HepG2 (cell line): ENCODE data around the gene RNF6. TPM values are rescaled to one million over a fixed set of nuclear protein-coding genes. Genes with fewer than 3 reads are reported as not detected.
A peak's percentile ranks its signal among the peaks of the same experiment; 100 is the strongest.

Experiments
- CHCHD3 ChIP-seq: sonication (generic); formaldehyde crosslinking; IDR thresholded peaks from 2 replicates; pipeline ENCODE4 v1.8.0; 2022; ENCODE audit warnings: mild to moderate bottlenecking, missing genetic modification reagents, moderate library complexity
- CREB1 ChIP-seq, 2 experiments: fragments of 450-650 bp in 1 of 2; IDR thresholded peaks; 2 replicates each; pipeline ENCODE4 v1.6.1; 2016 to 2017; ENCODE audit warnings: control low read depth in 1 of 2, mild to moderate bottlenecking in 1 of 2, missing compliant biosample characterization in 1 of 2, missing genetic modification characterization in 1 of 2
- EP300 ChIP-seq, 3 experiments: sonication (generic) in 1 of 3; formaldehyde crosslinking in 1 of 3; IDR thresholded peaks; 2 replicates each; pipeline versions ENCODE4 v1.5.1 to v1.6.1; 2011 to 2020; ENCODE audit warnings: low read depth in 2 of 3, low read length in 2 of 3, borderline replicate concordance in 1 of 3, improper control_type of control experiment in 1 of 3, mild to moderate bottlenecking in 1 of 3, missing genetic modification reagents in 1 of 3, moderate library complexity in 1 of 3
- HNRNPL ChIP-seq: fragments of 200-400 bp; formaldehyde crosslinking; IDR thresholded peaks from 2 replicates; pipeline ENCODE4 v1.6.1; 2017; ENCODE audit warnings: mild to moderate bottlenecking, low read depth, low read length
- KLF9 ChIP-seq: IDR thresholded peaks from 2 replicates; pipeline ENCODE4 v1.6.1; 2016; ENCODE audit warnings: low read depth
- MEIS1 ChIP-seq: sonication (generic); formaldehyde crosslinking; IDR thresholded peaks from 2 replicates; pipeline ENCODE4 v1.9.0; 2021; ENCODE audit warnings: mild to moderate bottlenecking, missing genetic modification reagents, moderate library complexity, borderline replicate concordance
- NFYC ChIP-seq: IDR thresholded peaks from 2 replicates; pipeline ENCODE4 v1.6.1; 2016; ENCODE audit warnings: missing genetic modification reagents, missing compliant biosample characterization
- RFXANK ChIP-seq: IDR thresholded peaks from 2 replicates; pipeline ENCODE4 v1.6.1; 2016
- SALL1 ChIP-seq: sonication (generic); formaldehyde crosslinking; IDR thresholded peaks from 2 replicates; pipeline ENCODE4 v1.8.0; 2022; ENCODE audit warnings: mild to moderate bottlenecking, missing genetic modification reagents
- TBP ChIP-seq: sonication (generic); formaldehyde crosslinking; IDR thresholded peaks from 2 replicates; pipeline ENCODE4 v1.5.0; 2020; ENCODE audit warnings: missing genetic modification reagents
- TBX3 ChIP-seq: fragments of 450-650 bp; IDR thresholded peaks from 2 replicates; pipeline ENCODE4 v1.6.1; 2017; ENCODE audit warnings: antibody characterized with exemption, mild to moderate bottlenecking, inconsistent platforms, borderline replicate concordance
- XBP1 ChIP-seq: sonication (generic); formaldehyde crosslinking; IDR thresholded peaks from 2 replicates; pipeline ENCODE4 v1.5.0; 2020; ENCODE audit warnings: missing genetic modification reagents
- ZNF124 ChIP-seq: sonication (generic); formaldehyde crosslinking; IDR thresholded peaks from 2 replicates; pipeline ENCODE4 v1.4.0; 2020; ENCODE audit warnings: missing genetic modification reagents
- ZNF20 ChIP-seq: sonication (generic); formaldehyde crosslinking; IDR thresholded peaks from 2 replicates; pipeline ENCODE4 v1.4.0; 2020; ENCODE audit warnings: mild to moderate bottlenecking, moderate library complexity, missing genetic modification reagents
- ZNF431 ChIP-seq: sonication (generic); formaldehyde crosslinking; IDR thresholded peaks from 2 replicates; pipeline ENCODE4 v1.9.0; 2022; ENCODE audit warnings: missing genetic modification reagents, low read depth, mild to moderate bottlenecking, borderline replicate concordance
- ZNF510 ChIP-seq: sonication (generic); formaldehyde crosslinking; IDR thresholded peaks from 2 replicates; pipeline ENCODE4 v1.4.0; 2020; ENCODE audit warnings: low read depth, mild to moderate bottlenecking, missing genetic modification reagents
- ZNF605 ChIP-seq: sonication (generic); formaldehyde crosslinking; IDR thresholded peaks from 2 replicates; pipeline ENCODE4 v1.8.0; 2022; ENCODE audit warnings: mild to moderate bottlenecking, missing genetic modification reagents
- ZNF879 ChIP-seq: sonication (generic); formaldehyde crosslinking; IDR thresholded peaks from 2 replicates; pipeline ENCODE4 v1.8.1; 2023; ENCODE audit warnings: missing genetic modification reagents
- polyA plus RNA-seq, 8 experiments: library from polyadenylated mRNA; depleted of rRNA in 3 of 8; stranded (reverse) in 7 of 8; unstranded in 1 of 8; fragments of >200 nt; fragmentation: Illumina TruSeq in 4 of 8; extraction: Trizol in 4 of 8; gene quantifications; 2 replicates each; pipeline versions ENCODE4 v1.2.1 to v1.2.3, GENCODE V29; 2011 to 2016; ENCODE audit warnings: low read depth in 4 of 8, missing spikeins in 1 of 8, mixed read lengths in 1 of 8; ENCODE audit not compliant: insufficient read depth in 1 of 8
- total RNA-seq, 5 experiments: library from RNA; depleted of rRNA; stranded (reverse); fragments of >200 nt; fragmentation: Illumina TruSeq; extraction: Trizol; gene quantifications; 2 replicates each; pipeline ENCODE4 v1.2.3, GENCODE V29; 2016; ENCODE audit warnings: low read depth in 1 of 5
- TF ChIP-seq, protein P1 (sequence below): sonication (generic); formaldehyde crosslinking; IDR thresholded peaks from 2 replicates; pipeline ENCODE4 v1.4.0; 2020; ENCODE audit warnings: missing genetic modification reagents
- TF ChIP-seq, protein P2 (sequence below): sonication (generic); formaldehyde crosslinking; IDR thresholded peaks from 2 replicates; pipeline ENCODE4 v1.4.0; 2020; ENCODE audit warnings: missing genetic modification reagents
- TF ChIP-seq, protein P3 (sequence below): sonication (generic); formaldehyde crosslinking; IDR thresholded peaks from 2 replicates; pipeline ENCODE4 v1.4.0; 2020; ENCODE audit warnings: missing genetic modification reagents, mild to moderate bottlenecking, borderline replicate concordance

The RNF6 gene
- total and polyA plus RNA-seq, 2 of the 13 experiments (the other 11 are each of a cell fraction or from before 2014, with no cell fraction given): 14.6 to 36.8 TPM

- TF ChIP-seq CREB1 (IDR thresholded peaks at IDR 0.05) (peak; percentile 59; the same call in 1 of the 2 replicates), CREB1 (CRISPR knock-in tag; IDR thresholded peaks at IDR 0.05) (peak; percentile 90), TBX3 (no peak), ZNF605 (no peak), SALL1 (CRISPR knock-in tag) (peak; percentile 74), TBP (CRISPR knock-in tag) (no peak), HNRNPL (0 out of 2 replicates have a peak, but pooled peaks have one; percentile 49), MEIS1 (peak; percentile 87; the same call in 1 of the 2 replicates), XBP1 (CRISPR knock-in tag) (no peak), ZNF879 (CRISPR knock-in tag) (no peak), KLF9 (CRISPR knock-in tag) (no peak), ZNF20 (CRISPR knock-in tag) (no peak), EP300 (IDR thresholded peaks at IDR 0.05; ENCODE audit: low read depth in 2 of 2, low read length in 2 of 2) (no peak), EP300 (CRISPR knock-in tag; IDR thresholded peaks at IDR 0.05; ENCODE audit: borderline replicate concordance) (no peak), NFYC (peak; percentile 56), CHCHD3 (CRISPR knock-in tag) (no peak), RFXANK (CRISPR knock-in tag) (no peak), ZNF124 (peak; percentile 17; the same call in 1 of the 2 replicates), ZNF431 (no peak), ZNF510 (CRISPR knock-in tag) (no peak; the same call in 1 of the 2 replicates)
- TF ChIP-seq, protein P1, sequence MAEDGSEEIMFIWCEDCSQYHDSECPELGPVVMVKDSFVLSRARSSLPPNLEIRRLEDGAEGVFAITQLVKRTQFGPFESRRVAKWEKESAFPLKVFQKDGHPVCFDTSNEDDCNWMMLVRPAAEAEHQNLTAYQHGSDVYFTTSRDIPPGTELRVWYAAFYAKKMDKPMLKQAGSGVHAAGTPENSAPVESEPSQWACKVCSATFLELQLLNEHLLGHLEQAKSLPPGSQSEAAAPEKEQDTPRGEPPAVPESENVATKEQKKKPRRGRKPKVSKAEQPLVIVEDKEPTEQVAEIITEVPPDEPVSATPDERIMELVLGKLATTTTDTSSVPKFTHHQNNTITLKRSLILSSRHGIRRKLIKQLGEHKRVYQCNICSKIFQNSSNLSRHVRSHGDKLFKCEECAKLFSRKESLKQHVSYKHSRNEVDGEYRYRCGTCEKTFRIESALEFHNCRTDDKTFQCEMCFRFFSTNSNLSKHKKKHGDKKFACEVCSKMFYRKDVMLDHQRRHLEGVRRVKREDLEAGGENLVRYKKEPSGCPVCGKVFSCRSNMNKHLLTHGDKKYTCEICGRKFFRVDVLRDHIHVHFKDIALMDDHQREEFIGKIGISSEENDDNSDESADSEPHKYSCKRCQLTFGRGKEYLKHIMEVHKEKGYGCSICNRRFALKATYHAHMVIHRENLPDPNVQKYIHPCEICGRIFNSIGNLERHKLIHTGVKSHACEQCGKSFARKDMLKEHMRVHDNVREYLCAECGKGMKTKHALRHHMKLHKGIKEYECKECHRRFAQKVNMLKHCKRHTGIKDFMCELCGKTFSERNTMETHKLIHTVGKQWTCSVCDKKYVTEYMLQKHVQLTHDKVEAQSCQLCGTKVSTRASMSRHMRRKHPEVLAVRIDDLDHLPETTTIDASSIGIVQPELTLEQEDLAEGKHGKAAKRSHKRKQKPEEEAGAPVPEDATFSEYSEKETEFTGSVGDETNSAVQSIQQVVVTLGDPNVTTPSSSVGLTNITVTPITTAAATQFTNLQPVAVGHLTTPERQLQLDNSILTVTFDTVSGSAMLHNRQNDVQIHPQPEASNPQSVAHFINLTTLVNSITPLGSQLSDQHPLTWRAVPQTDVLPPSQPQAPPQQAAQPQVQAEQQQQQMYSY (CRISPR knock-in tag): no peak
- TF ChIP-seq, protein P2, sequence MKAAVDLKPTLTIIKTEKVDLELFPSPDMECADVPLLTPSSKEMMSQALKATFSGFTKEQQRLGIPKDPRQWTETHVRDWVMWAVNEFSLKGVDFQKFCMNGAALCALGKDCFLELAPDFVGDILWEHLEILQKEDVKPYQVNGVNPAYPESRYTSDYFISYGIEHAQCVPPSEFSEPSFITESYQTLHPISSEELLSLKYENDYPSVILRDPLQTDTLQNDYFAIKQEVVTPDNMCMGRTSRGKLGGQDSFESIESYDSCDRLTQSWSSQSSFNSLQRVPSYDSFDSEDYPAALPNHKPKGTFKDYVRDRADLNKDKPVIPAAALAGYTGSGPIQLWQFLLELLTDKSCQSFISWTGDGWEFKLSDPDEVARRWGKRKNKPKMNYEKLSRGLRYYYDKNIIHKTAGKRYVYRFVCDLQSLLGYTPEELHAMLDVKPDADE (CRISPR knock-in tag): no peak
- TF ChIP-seq, protein P3, sequence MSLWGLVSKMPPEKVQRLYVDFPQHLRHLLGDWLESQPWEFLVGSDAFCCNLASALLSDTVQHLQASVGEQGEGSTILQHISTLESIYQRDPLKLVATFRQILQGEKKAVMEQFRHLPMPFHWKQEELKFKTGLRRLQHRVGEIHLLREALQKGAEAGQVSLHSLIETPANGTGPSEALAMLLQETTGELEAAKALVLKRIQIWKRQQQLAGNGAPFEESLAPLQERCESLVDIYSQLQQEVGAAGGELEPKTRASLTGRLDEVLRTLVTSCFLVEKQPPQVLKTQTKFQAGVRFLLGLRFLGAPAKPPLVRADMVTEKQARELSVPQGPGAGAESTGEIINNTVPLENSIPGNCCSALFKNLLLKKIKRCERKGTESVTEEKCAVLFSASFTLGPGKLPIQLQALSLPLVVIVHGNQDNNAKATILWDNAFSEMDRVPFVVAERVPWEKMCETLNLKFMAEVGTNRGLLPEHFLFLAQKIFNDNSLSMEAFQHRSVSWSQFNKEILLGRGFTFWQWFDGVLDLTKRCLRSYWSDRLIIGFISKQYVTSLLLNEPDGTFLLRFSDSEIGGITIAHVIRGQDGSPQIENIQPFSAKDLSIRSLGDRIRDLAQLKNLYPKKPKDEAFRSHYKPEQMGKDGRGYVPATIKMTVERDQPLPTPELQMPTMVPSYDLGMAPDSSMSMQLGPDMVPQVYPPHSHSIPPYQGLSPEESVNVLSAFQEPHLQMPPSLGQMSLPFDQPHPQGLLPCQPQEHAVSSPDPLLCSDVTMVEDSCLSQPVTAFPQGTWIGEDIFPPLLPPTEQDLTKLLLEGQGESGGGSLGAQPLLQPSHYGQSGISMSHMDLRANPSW: no peak
Measured at GRCh38 chr13:26253787-26254582, 31.9 kb upstream of the RNF6 start, which contains the start of gene CDK8 (continued).
